Measurements from ENCODE around the gene TAF5. TPM values are rescaled to one million over a fixed set of nuclear protein-coding genes. Genes with fewer than 3 reads are reported as not detected.

TAF5 gene
- total and polyA plus RNA-seq, 2 donors (not counting 3 experiments of a cell fraction or from before 2014, with no cell fraction given), result 2.4 to 5.8 TPM

DNA sequence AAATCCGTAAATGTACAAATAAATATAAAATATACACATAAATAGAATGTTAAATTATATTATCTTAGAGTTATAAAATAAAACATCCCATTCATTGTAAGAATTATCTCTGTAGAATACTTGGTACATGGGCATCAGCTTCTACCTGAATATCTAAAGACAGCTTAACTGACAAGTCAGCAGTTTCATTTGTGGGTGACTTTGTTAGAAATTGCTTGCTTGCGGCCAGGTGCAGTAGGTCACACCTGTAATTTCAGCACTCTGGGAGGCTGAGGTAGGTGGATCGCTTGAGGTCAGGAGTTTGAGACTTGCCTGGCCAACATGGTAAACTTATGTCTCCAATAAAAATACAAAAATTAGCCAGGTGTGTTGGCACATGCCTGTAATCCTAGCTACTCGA is 31.4 kb upstream of the TAF5 start:
- intact Hi-C loops (cut with micrococcal nuclease) (no loop called here), dilution Hi-C loops (cut with MboI; ENCODE audit: extremely low pct_ligation_motif_present, low sequenced_read_pairs) (no loop called here)
- BruUV-seq (replicated peaks), result no TSS peak
- FAIRE-seq (no peak), DNase-seq (ENCODE audit: low read depth, low spot score) (no peak)
- ChIA-PET CTCF (interaction anchor here (0.8 to 1.3 kb wide), 3 partner anchors 11 to 419 kb away, joined by 3 to 4 read pairs (median 3); partner anchors contain the start of gene CNNM2), POLR2A (no interaction called here)
- Histone ChIP-seq H3K27me3 (ENCODE audit: control insufficient read depth in 2 of 2, insufficient read depth in 2 of 2, low read length in 2 of 2) (no peaks in the 10 kb centered on the region), H3K9me1 (replicated peaks; ENCODE audit: control insufficient read depth, extremely low read depth, insufficient read depth, low read length) (no peaks in the 10 kb centered on the region), H3K9ac (replicated peaks; ENCODE audit: extremely low read depth, insufficient read depth, low read length) (no peak overlapping the region), H3K4me1 (ENCODE audit: control insufficient read depth, extremely low read depth, insufficient read depth, low read length) (no peaks in the 10 kb centered on the region), H2AFZ (ENCODE audit: low read depth, low read length) (no peak overlapping the region), H4K20me1 (replicated peaks; ENCODE audit: control insufficient read depth, extremely low read depth, insufficient read depth, low read length) (no peaks in the 10 kb centered on the region), H3K79me2 (ENCODE audit: control insufficient read depth, insufficient read depth, low read length) (no peaks in the 10 kb centered on the region), H3K4me3 (replicated peaks in 1 of 3; ENCODE audit: insufficient read depth in 1 of 3, low read depth in 1 of 3, low read length in 3 of 3) (no peak overlapping the region), H3K9me3 (replicated peaks; ENCODE audit: control insufficient read depth, insufficient read depth, low read length) (no peaks in the 10 kb centered on the region), H3K4me2 (ENCODE audit: insufficient read depth, low read length) (no peak overlapping the region), H3K27ac (ENCODE audit: insufficient read depth, low read depth, low read length) (no peak overlapping the region), H3K36me3 (ENCODE audit: control insufficient read depth in 2 of 2, extremely low read depth in 1 of 2, insufficient read depth in 2 of 2, low read length in 2 of 2) (peaks cover 2 to 6% of the 10 kb centered on the region in 2 experiments)
- TF ChIP-seq, protein P1, sequence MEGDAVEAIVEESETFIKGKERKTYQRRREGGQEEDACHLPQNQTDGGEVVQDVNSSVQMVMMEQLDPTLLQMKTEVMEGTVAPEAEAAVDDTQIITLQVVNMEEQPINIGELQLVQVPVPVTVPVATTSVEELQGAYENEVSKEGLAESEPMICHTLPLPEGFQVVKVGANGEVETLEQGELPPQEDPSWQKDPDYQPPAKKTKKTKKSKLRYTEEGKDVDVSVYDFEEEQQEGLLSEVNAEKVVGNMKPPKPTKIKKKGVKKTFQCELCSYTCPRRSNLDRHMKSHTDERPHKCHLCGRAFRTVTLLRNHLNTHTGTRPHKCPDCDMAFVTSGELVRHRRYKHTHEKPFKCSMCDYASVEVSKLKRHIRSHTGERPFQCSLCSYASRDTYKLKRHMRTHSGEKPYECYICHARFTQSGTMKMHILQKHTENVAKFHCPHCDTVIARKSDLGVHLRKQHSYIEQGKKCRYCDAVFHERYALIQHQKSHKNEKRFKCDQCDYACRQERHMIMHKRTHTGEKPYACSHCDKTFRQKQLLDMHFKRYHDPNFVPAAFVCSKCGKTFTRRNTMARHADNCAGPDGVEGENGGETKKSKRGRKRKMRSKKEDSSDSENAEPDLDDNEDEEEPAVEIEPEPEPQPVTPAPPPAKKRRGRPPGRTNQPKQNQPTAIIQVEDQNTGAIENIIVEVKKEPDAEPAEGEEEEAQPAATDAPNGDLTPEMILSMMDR (IDR thresholded peaks at IDR 0.05; ENCODE audit: extremely low read depth in 1 of 2, insufficient read depth in 1 of 2, low read depth in 1 of 2, low read length in 2 of 2), result no peak
- TF ChIP-seq EZH2 (IDR thresholded peaks at IDR 0.05; ENCODE audit: borderline replicate concordance, low read depth, low read length, severe bottlenecking) (no peak), GATA2 (IDR thresholded peaks at IDR 0.05; ENCODE audit: insufficient read depth, insufficient read length, low read depth, low read length) (no peak), FOS (IDR thresholded peaks at IDR 0.05; ENCODE audit: borderline replicate concordance, insufficient read depth, low read length) (no peak), MYC (IDR thresholded peaks at IDR 0.05; ENCODE audit: low read depth, low read length) (no peak), POLR2AphosphoS5 (IDR thresholded peaks at IDR 0.05; ENCODE audit: insufficient read depth, low read depth, low read length) (no peak), JUN (IDR thresholded peaks at IDR 0.05; ENCODE audit: borderline replicate concordance, insufficient read depth, insufficient read length, low read depth) (no peak), POLR2A (IDR thresholded peaks at IDR 0.05; ENCODE audit: low read depth, low read length) (no peak)
- TF ChIP-seq, protein P2, sequence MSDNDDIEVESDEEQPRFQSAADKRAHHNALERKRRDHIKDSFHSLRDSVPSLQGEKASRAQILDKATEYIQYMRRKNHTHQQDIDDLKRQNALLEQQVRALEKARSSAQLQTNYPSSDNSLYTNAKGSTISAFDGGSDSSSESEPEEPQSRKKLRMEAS (IDR thresholded peaks at IDR 0.05; ENCODE audit: insufficient read depth, insufficient read length), result no peak
